ENCODE data around the gene EHD4. TPM values are rescaled to one million over a fixed set of nuclear protein-coding genes. Genes with fewer than 3 reads are reported as not detected.

Gene EHD4
- total RNA-seq, 2 donors from 2014 or later = 30.3 to 40.0 TPM

DNA sequence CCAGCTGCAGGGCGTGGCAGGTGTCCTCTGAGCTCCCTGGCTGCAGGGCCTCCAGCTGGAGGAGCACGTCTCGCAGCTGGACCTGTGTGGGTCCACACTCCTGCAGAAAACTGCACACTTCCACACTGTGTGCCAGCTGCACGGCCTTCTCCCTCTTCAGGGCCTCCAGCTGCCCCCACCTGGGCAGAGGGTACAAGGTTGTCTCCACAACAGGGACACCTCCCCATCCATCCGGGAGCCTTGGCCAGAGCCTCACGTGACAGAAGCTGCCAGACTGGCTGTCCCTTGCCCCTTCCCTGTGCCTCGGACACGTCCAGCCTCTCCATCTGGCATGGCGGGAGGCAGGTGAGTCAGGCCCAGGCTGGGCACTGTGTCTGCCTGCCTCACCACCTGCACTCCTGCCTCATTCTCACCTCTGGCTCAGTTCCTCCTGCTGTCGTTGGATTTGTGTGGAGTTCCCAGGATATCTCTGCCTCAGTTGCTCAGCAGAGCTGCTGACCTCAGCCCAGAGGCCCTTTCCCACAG lies 93.0 kb downstream of the EHD4 start:
- Histone ChIP-seq H3K36me3 (no peaks in the 10 kb centered on the region), H3K9me3 (no peaks in the 10 kb centered on the region), H3K27ac (no peak overlapping the region), H3K27me3 (peaks cover 3% of the 10 kb centered on the region), H3K4me1 (no peaks in the 10 kb centered on the region), H3K9ac (ENCODE audit: low read depth in 2 of 2, low read length in 2 of 2) (no peak overlapping the region), H3K4me3 (no peak overlapping the region)
- TF ChIP-seq, protein P1, sequence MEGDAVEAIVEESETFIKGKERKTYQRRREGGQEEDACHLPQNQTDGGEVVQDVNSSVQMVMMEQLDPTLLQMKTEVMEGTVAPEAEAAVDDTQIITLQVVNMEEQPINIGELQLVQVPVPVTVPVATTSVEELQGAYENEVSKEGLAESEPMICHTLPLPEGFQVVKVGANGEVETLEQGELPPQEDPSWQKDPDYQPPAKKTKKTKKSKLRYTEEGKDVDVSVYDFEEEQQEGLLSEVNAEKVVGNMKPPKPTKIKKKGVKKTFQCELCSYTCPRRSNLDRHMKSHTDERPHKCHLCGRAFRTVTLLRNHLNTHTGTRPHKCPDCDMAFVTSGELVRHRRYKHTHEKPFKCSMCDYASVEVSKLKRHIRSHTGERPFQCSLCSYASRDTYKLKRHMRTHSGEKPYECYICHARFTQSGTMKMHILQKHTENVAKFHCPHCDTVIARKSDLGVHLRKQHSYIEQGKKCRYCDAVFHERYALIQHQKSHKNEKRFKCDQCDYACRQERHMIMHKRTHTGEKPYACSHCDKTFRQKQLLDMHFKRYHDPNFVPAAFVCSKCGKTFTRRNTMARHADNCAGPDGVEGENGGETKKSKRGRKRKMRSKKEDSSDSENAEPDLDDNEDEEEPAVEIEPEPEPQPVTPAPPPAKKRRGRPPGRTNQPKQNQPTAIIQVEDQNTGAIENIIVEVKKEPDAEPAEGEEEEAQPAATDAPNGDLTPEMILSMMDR (IDR thresholded peaks at IDR 0.05) = no peak
- intact Hi-C loops (cut with DNase I) = no loop called here
- DNase-seq = no peak

- no peak overlapping the region for H3K27ac ChIP-seq
- DNase-seq = no peak
These were observed 94.0 kb downstream of the EHD4 start for GRCh38 chr15:41878355-41878699.

GRCh38 chr15:41877631-41878354 lies 94.6 kb downstream of the EHD4 start:
- DNase-seq = no peak
- intact Hi-C loops (cut with DNase I) = no loop called here
- no peak overlapping the region for H3K9ac ChIP-seq (ENCODE audit: low read depth in 2 of 2, low read length in 2 of 2)

More at GRCh38 chr15:41878355-41878699, 94.0 kb downstream of the EHD4 start:
- Histone ChIP-seq H3K9ac (ENCODE audit: low read depth in 2 of 2, low read length in 2 of 2) (no peak overlapping the region), H3K36me3 (no peaks in the 10 kb centered on the region), H3K4me1 (no peaks in the 10 kb centered on the region), H3K9me3 (no peaks in the 10 kb centered on the region), H3K4me3 (no peak overlapping the region), H3K27me3 (peaks cover 3% of the 10 kb centered on the region)
- intact Hi-C loops (cut with DNase I) = no loop called here
- TF ChIP-seq, protein P1 (IDR thresholded peaks at IDR 0.05) = no peak

DNA sequence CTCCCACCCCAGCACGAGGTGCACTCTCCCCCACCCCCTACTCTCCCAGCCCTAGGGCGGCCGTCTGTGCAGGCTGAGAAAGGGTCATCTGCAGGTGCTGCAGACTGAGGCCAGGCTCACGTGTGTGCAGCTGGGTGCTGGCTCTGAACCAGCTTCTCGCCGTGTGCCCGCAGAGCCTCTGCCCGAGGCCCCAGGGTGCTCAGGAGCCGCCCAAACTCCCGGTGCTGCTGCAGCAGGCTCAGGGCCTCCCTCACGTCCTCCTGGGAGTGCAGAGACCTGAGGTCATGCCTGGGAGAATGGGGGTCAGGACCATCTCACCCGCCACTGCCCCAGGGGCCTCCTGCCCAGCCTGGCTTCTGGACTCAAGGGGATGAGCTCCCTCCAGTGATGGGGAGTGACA lies 95.7 kb downstream of the EHD4 start:
- Histone ChIP-seq H3K9ac (ENCODE audit: low read depth in 2 of 2, low read length in 2 of 2) (no peak overlapping the region), H3K4me3 (no peak overlapping the region), H3K36me3 (no peaks in the 10 kb centered on the region), H3K4me1 (no peaks in the 10 kb centered on the region), H3K9me3 (no peaks in the 10 kb centered on the region), H3K27me3 (peaks cover 3% of the 10 kb centered on the region), H3K27ac (no peak overlapping the region)
- intact Hi-C loops (cut with DNase I) = no loop called here
- no peak for DNase-seq
- TF ChIP-seq, protein P1 (IDR thresholded peaks at IDR 0.05) = no peak

More at GRCh38 chr15:41877631-41878354, 94.6 kb downstream of the EHD4 start:
- no peak overlapping the region for H3K27ac ChIP-seq
- peaks cover 3% of the 10 kb centered on the region for H3K27me3 ChIP-seq
- H3K9me3 ChIP-seq = no peaks in the 10 kb centered on the region
- H3K4me3 ChIP-seq = no peak overlapping the region
- TF ChIP-seq, protein P1 (IDR thresholded peaks at IDR 0.05) = no peak
- H3K4me1 ChIP-seq = no peaks in the 10 kb centered on the region
- no peaks in the 10 kb centered on the region for H3K36me3 ChIP-seq

DNA sequence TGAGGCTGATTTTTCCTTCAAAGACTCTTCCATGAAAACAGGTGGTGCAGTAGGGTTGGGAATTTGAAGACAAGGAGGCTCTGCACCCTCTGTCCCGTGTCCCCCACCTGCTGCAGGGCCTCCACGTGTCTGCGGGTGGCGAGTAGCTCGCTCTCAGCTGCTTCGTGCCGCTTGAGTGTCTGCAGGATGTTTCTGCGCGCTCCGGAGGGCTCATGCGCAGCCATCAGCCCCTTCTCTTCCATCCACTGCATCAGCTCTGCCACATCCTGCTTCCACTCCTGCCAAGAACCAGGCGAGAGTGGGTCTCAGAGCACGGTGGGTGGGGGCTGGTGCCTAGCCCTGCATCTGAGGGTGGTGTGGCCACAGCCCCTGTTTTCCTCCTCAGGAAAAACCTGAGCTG lies 96.3 kb downstream of the EHD4 start:
- H3K36me3 ChIP-seq = no peaks in the 10 kb centered on the region
- no peak overlapping the region for H3K9ac ChIP-seq (ENCODE audit: low read depth in 2 of 2, low read length in 2 of 2)
- H3K27me3 ChIP-seq = no peaks in the 10 kb centered on the region
- no peak overlapping the region for H3K4me3 ChIP-seq
- no peaks in the 10 kb centered on the region for H3K9me3 ChIP-seq
- intact Hi-C loops (cut with DNase I) = no loop called here
- H3K27ac ChIP-seq = no peak overlapping the region
- H3K4me1 ChIP-seq = no peaks in the 10 kb centered on the region
- DNase-seq = no peak
- TF ChIP-seq, protein P1 (IDR thresholded peaks at IDR 0.05) = no peak
